ENCODE data around the gene LMO2. TPM values are rescaled to one million over a fixed set of nuclear protein-coding genes. Genes with fewer than 3 reads are reported as not detected.

The LMO2 gene
- total RNA-seq, 1 donor from 2014 or later, result 3.9 TPM

DNA sequence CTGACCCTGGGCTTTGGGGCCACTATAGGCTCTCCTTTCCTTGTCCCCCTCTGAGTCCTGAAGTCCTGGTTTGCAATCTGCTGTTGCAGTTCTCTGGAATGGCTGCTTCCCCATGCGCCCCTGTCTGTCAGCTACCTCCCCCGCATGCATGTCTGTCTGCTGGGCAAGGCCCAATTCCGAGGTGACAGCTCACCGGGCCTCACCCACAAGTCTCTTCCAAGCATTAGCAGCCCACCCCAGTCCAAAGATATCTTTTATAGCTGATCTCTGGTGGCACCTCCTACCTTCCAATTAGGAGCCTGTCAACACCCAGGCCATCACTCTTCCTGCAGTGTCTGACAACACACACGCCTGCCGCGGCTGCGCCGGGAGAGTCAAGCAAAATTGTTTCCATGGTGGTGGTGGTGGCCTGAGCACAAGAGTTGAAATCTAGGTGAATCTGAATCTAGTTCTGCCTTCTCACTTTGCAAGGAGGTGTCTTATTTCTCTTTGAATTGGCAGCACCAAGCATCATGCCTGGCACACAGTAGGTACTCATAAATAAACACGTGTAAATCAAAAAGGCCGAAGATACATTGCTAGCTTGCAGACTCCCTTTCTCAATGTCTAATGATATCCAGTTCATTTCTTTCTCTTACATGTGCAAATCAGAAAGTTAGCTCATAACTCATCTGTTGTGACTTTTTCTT, 1.2 kb upstream of the LMO2 start:
- H3K36me3 Mint-ChIP-seq, result no peaks in the 10 kb centered on the region
- H3K27me3 Mint-ChIP-seq (ENCODE audit: low read depth), result peaks cover 2% of the 10 kb centered on the region
- H3K4me1 Mint-ChIP-seq, result peaks cover 16% of the 10 kb centered on the region
- no peak for DNase-seq (ENCODE audit: low spot score in 2 of 2, unreplicated experiment in 2 of 2)
- no peak overlapping the region for H3K4me3 Mint-ChIP-seq
- H3K9me3 Mint-ChIP-seq, result peaks cover 4% of the 10 kb centered on the region
- TF ChIP-seq, protein P1, sequence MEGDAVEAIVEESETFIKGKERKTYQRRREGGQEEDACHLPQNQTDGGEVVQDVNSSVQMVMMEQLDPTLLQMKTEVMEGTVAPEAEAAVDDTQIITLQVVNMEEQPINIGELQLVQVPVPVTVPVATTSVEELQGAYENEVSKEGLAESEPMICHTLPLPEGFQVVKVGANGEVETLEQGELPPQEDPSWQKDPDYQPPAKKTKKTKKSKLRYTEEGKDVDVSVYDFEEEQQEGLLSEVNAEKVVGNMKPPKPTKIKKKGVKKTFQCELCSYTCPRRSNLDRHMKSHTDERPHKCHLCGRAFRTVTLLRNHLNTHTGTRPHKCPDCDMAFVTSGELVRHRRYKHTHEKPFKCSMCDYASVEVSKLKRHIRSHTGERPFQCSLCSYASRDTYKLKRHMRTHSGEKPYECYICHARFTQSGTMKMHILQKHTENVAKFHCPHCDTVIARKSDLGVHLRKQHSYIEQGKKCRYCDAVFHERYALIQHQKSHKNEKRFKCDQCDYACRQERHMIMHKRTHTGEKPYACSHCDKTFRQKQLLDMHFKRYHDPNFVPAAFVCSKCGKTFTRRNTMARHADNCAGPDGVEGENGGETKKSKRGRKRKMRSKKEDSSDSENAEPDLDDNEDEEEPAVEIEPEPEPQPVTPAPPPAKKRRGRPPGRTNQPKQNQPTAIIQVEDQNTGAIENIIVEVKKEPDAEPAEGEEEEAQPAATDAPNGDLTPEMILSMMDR (IDR thresholded peaks at IDR 0.05; ENCODE audit: unreplicated experiment), result no peak
- H3K27ac Mint-ChIP-seq, result no peak overlapping the region

DNA sequence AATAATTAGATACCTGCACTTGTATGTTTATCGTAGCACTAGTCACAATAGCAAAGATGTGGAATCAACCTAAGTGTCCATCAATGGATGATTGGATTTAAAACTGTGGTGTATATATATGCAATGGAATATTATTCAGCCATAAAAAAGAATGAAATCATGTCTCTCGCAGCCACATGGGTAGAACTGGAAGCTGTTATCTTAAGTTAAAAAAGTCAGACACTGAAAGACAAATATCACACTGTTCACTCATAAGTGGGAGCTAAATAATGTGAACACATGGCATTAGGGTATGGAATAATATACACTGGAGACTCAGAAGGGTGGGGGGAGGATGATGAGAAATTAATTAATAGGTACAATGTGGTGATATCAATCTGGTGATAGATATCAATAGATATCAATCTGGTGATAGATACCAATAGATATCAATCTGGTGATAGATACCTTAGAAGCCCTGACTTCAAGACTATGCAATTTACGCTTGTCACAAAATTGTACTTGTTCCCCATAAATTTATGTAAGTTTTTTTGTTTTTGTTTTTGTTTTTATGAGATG, 2.0 kb downstream of the LMO2 start:
- Mint-ChIP-seq H3K27me3 (ENCODE audit: low read depth) (peaks cover 13% of the 10 kb centered on the region), H3K36me3 (no peaks in the 10 kb centered on the region), H3K27ac (no peak overlapping the region), H3K4me1 (peaks cover 12% of the 10 kb centered on the region), H3K4me3 (no peak overlapping the region), H3K9me3 (peaks cover 4% of the 10 kb centered on the region)
- no peak for DNase-seq (ENCODE audit: low spot score in 2 of 2, unreplicated experiment in 2 of 2)
- TF ChIP-seq, protein P1 (IDR thresholded peaks at IDR 0.05; ENCODE audit: unreplicated experiment), result no peak

DNA sequence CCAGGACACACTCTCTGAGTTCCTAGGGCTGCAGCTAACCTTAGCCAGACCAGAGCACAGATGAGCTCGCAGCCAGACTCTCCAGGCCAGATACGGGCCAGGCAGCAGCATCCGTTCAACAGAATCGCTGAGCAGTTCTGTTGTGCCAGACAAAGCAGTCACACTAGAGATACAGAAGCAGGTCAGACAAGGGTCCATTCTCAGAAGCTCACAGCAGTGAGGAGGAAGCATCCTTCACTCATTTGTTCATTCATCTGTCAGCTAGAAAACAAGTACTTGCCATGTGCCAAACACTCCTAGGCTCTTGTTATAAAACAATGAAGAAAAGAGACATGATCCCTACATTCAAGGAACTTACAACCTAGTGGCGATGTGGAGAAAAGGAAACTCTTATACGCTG, 2.6 kb downstream of the LMO2 start:
- Mint-ChIP-seq H3K9me3 (peaks cover 4% of the 10 kb centered on the region), H3K27me3 (ENCODE audit: low read depth) (peaks cover 14% of the 10 kb centered on the region), H3K4me1 (peaks cover 12% of the 10 kb centered on the region), H3K27ac (no peak overlapping the region), H3K4me3 (no peak overlapping the region), H3K36me3 (no peaks in the 10 kb centered on the region)
- no peak for DNase-seq (ENCODE audit: low spot score in 2 of 2, unreplicated experiment in 2 of 2)
- TF ChIP-seq, protein P1 (IDR thresholded peaks at IDR 0.05; ENCODE audit: unreplicated experiment), result no peak

DNA sequence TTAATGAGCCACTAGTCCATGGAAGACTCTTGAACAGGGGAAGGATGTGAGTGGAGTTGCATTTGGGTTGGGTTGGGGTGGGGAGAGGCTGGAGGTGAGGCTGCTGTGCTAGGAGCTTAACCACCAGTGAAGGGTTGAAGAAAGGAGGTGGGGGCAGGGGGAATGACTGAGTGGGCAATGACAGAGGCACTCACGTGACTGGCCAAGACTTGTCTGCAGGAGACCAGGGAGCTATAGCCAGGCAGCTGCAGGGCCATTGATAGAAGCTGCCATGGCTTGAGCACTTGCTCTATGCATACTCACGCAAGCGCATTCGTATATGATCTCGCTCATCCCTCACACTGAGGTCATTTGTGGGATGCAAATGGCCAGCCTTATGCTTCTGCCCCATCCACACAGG, 4.0 kb downstream of the LMO2 start:
- TF ChIP-seq, protein P1 (IDR thresholded peaks at IDR 0.05; ENCODE audit: unreplicated experiment), result no peak
- H3K27ac Mint-ChIP-seq, result no peak overlapping the region
- DNase-seq (ENCODE audit: low spot score in 2 of 2, unreplicated experiment in 2 of 2), result no peak
- H3K4me1 Mint-ChIP-seq, result peaks cover 8% of the 10 kb centered on the region
- H3K4me3 Mint-ChIP-seq, result no peak overlapping the region
- H3K36me3 Mint-ChIP-seq, result no peaks in the 10 kb centered on the region
- H3K27me3 Mint-ChIP-seq (ENCODE audit: low read depth), result peaks cover 27% of the 10 kb centered on the region
- H3K9me3 Mint-ChIP-seq, result peaks cover 4% of the 10 kb centered on the region

DNA sequence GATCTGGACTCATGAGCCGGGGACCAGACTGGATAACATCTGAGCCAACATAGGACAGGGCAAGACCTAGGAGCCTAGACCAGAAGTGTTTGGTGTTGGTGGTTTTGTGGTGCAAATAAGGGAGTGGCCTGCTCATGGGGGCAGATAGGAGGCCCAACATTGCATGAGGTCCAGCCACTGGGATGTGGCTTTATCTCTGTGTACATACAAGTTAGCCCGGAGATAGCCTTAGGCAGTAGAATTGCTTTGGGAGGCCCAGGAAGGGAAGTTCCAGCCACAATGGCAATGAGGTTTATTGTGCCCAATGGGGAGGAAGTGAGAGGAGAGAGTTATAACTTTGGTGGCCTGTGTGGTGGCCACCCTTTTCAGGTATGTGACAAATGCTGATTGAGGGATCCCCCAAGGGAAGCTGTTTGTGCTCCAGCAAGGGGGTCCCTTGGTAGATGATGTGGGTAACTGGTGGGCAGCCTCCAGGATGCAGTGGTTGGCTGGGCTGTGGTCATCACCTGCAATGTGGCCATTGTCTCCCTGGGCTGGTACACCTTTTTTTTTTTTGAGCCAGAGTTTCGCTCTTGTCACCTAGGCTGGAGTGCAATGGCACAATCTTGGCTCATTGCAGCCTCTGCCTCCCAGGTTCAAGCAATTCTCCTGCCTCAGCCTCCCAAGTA, 6.4 kb downstream of the LMO2 start:
- TF ChIP-seq, protein P1 (IDR thresholded peaks at IDR 0.05; ENCODE audit: unreplicated experiment), result no peak
- Mint-ChIP-seq H3K4me1 (no peaks in the 10 kb centered on the region), H3K27ac (no peak overlapping the region), H3K4me3 (no peak overlapping the region), H3K9me3 (peaks cover 4% of the 10 kb centered on the region), H3K36me3 (no peaks in the 10 kb centered on the region), H3K27me3 (ENCODE audit: low read depth) (peaks cover 49% of the 10 kb centered on the region)
- DNase-seq (ENCODE audit: low spot score in 2 of 2, unreplicated experiment in 2 of 2), result no peak

Measured in mesothelial cell of epicardium (in vitro differentiated cells).